Stomach smooth muscle (tissue), 2 donors: ENCODE data around the gene RETREG3.

Source experiments
- H3K27ac ChIP-seq: one replicate; pipeline ENCODE4 v1.7.0; 2013; ENCODE audit warnings: mild to moderate bottlenecking, low read length, inconsistent platforms
- H3K27me3 ChIP-seq, 2 donors: one replicate each; pipeline ENCODE4 v1.7.0; 2013; ENCODE audit warnings: low read length in 2 of 2; ENCODE audit not compliant: insufficient read depth in 2 of 2, control insufficient read depth in 1 of 2
- H3K36me3 ChIP-seq, 2 donors: one replicate each; pipeline ENCODE4 v1.7.0; 2013; ENCODE audit warnings: low read length in 2 of 2; ENCODE audit not compliant: control insufficient read depth in 2 of 2, insufficient read depth in 2 of 2
- H3K4me1 ChIP-seq: one replicate; pipeline ENCODE4 v1.7.0; 2013; ENCODE audit warnings: low read length; ENCODE audit not compliant: control insufficient read depth, insufficient read depth
- H3K4me3 ChIP-seq, 2 donors: one replicate each; pipeline ENCODE4 v1.7.0; 2013; ENCODE audit warnings: low read length in 2 of 2
- H3K9ac ChIP-seq, 2 donors: one replicate each; pipeline ENCODE4 v1.7.0; 2013; ENCODE audit warnings: low read length in 2 of 2, mild to moderate bottlenecking in 1 of 2
- H3K9me3 ChIP-seq, 2 donors: one replicate each; pipeline ENCODE4 v1.7.0; 2013; ENCODE audit warnings: low read length in 2 of 2; ENCODE audit not compliant: control insufficient read depth in 2 of 2
- donor health status: healthy.
- donor health status: Pancreatic carcinoma.

RETREG3 gene

GRCh38 chr17:42584880-42585279 lies 24.3 kb downstream of the RETREG3 start:
- Histone ChIP-seq H3K9me3 (no peaks in the 10 kb centered on the region), H3K9ac (no peak overlapping the region), H3K4me1 (peaks cover 7% of the 10 kb centered on the region), H3K36me3 (peaks cover 57 to 63% of the 10 kb centered on the region in 2 donors), H3K27me3 (no peaks in the 10 kb centered on the region), H3K4me3 (no peak overlapping the region), H3K27ac (no peak overlapping the region)

GRCh38 chr17:42581744-42582270 lies 27.4 kb downstream of the RETREG3 start:
- Histone ChIP-seq H3K27ac (no peak overlapping the region), H3K4me3 (no peak overlapping the region), H3K9me3 (no peaks in the 10 kb centered on the region), H3K4me1 (peaks cover 21% of the 10 kb centered on the region), H3K27me3 (no peaks in the 10 kb centered on the region), H3K36me3 (peaks cover 60% of the 10 kb centered on the region in 2 donors), H3K9ac (no peak overlapping the region)

- H3K36me3 ChIP-seq = peaks cover 45% of the 10 kb centered on the region in 2 donors
- no peak overlapping the region for H3K9ac ChIP-seq
- H3K27me3 ChIP-seq = no peaks in the 10 kb centered on the region
- H3K9me3 ChIP-seq = no peaks in the 10 kb centered on the region
- peaks cover 17% of the 10 kb centered on the region for H3K4me1 ChIP-seq
- H3K27ac ChIP-seq = no peak overlapping the region
- H3K4me3 ChIP-seq = no peak overlapping the region
These were observed 29.2 kb downstream of the RETREG3 start for GRCh38 chr17:42579794-42580551.

- H3K9ac ChIP-seq = peak overlapping the region; percentile 96 to 97
- H3K9me3 ChIP-seq = no peaks in the 10 kb centered on the region
- peak overlapping the region; percentile 97 to 98 for H3K4me3 ChIP-seq
- peaks cover 16% of the 10 kb centered on the region for H3K4me1 ChIP-seq
- H3K36me3 ChIP-seq = peaks cover 41 to 42% of the 10 kb centered on the region in 2 donors
- no peaks in the 10 kb centered on the region for H3K27me3 ChIP-seq
- H3K27ac ChIP-seq = peak overlapping the region; percentile 86
These were observed 30.8 kb downstream of the RETREG3 start for GRCh38 chr17:42578282-42578869.

GRCh38 chr17:42577532-42578281 lies 31.5 kb downstream of the RETREG3 start, which contains the start of gene PSMC3IP:
PSMC3IP (minus strand) TSS chr17:42577729; CDS start chr17:42577686, 43 bp downstream.
- H3K9me3 ChIP-seq = no peaks in the 10 kb centered on the region
- peaks cover 41 to 42% of the 10 kb centered on the region in 2 donors for H3K36me3 ChIP-seq
- peak within 1 kb of the TSS; percentile 97 to 98 for H3K4me3 ChIP-seq
- peak within 1 kb of the TSS; percentile 86 for H3K27ac ChIP-seq
- H3K9ac ChIP-seq = peak within 1 kb of the TSS; percentile 96 to 97
- no peaks in the 10 kb centered on the region for H3K27me3 ChIP-seq
- peaks cover 16% of the 10 kb centered on the region for H3K4me1 ChIP-seq

GRCh38 chr17:42577140-42577531 lies 32.0 kb downstream of the RETREG3 start:
- H3K4me1 ChIP-seq = peaks cover 16% of the 10 kb centered on the region
- H3K9me3 ChIP-seq = no peaks in the 10 kb centered on the region
- peak overlapping the region; percentile 97 to 98 for H3K4me3 ChIP-seq
- H3K9ac ChIP-seq = peak overlapping the region; percentile 71 to 97
- H3K36me3 ChIP-seq = peaks cover 39 to 40% of the 10 kb centered on the region in 2 donors
- no peaks in the 10 kb centered on the region for H3K27me3 ChIP-seq
- peak overlapping the region; percentile 86 for H3K27ac ChIP-seq

- Histone ChIP-seq H3K4me1 (peaks cover 16% of the 10 kb centered on the region), H3K27me3 (no peaks in the 10 kb centered on the region), H3K9ac (no peak overlapping the region), H3K27ac (no peak overlapping the region), H3K9me3 (no peaks in the 10 kb centered on the region), H3K4me3 (no peak overlapping the region), H3K36me3 (peaks cover 34 to 37% of the 10 kb centered on the region in 2 donors)
These were observed 34.7 kb downstream of the RETREG3 start for GRCh38 chr17:42574463-42574862.

GRCh38 chr17:42573095-42573494 lies 36.1 kb downstream of the RETREG3 start:
- no peak overlapping the region for H3K27ac ChIP-seq
- H3K27me3 ChIP-seq = no peaks in the 10 kb centered on the region
- no peak overlapping the region for H3K4me3 ChIP-seq
- H3K9ac ChIP-seq = no peak overlapping the region
- peaks cover 14% of the 10 kb centered on the region for H3K4me1 ChIP-seq
- no peaks in the 10 kb centered on the region for H3K9me3 ChIP-seq
- H3K36me3 ChIP-seq = peaks cover 42 to 44% of the 10 kb centered on the region in 2 donors

- H3K4me1 ChIP-seq = peaks cover 15% of the 10 kb centered on the region
- H3K27ac ChIP-seq = no peak overlapping the region
- H3K27me3 ChIP-seq = no peaks in the 10 kb centered on the region
- H3K36me3 ChIP-seq = peaks cover 42 to 44% of the 10 kb centered on the region in 2 donors
- no peaks in the 10 kb centered on the region for H3K9me3 ChIP-seq
- no peak overlapping the region for H3K9ac ChIP-seq
- no peak overlapping the region for H3K4me3 ChIP-seq
These were observed 37.5 kb downstream of the RETREG3 start for GRCh38 chr17:42571435-42572225.
